Testis (tissue), 2 donors: ENCODE results near the gene CABP4.

Experiments
- POLR2A ChIP-seq: fragments of 450-650 bp; IDR thresholded peaks from one replicate; pipeline ENCODE4 v1.6.1; 2017; ENCODE audit warnings: antibody characterized with exemption, mild to moderate bottlenecking, moderate library complexity
- TF ChIP-seq, protein P1 (sequence below), 3 experiments: fragments of 450-650 bp in 2 of 3; fragments of 200-600 bp in 1 of 3; sonication (generic) in 1 of 3; IDR thresholded peaks; one replicate each; pipeline ENCODE4 v1.5.1; 2016 to 2019; ENCODE audit warnings: antibody characterized with exemption in 3 of 3, mild to moderate bottlenecking in 2 of 3, moderate library complexity in 1 of 3

DNA sequence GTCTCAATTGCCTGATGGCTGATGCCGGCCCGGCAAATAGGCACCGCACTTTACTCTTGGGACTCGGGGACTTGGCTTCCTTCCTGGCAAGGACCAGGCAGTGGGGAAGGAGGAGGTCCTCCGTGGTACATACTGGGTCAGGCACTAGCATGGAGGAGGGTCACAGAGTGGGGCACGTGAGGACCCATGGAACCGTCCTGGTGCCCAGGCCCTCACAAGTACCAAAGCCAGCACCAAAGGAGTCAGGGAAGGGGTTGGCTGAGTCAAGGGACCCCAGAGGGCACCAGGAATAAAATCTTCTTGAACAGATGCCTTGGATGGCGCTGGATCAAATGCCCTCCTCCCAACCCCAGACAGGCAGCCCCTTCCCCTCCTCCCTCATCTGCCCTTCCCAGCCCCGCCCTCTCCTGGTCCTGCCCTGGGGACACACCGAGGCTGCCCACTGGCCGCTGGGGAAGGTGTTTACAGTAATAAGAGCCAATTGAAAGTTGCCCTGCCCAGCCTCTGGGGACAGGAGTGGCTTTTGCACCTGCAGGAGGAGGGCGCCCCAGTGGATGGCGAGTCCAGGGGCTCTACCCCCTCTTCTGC is 45.3 kb upstream of the CABP4 start:
- TF ChIP-seq, protein P1, sequence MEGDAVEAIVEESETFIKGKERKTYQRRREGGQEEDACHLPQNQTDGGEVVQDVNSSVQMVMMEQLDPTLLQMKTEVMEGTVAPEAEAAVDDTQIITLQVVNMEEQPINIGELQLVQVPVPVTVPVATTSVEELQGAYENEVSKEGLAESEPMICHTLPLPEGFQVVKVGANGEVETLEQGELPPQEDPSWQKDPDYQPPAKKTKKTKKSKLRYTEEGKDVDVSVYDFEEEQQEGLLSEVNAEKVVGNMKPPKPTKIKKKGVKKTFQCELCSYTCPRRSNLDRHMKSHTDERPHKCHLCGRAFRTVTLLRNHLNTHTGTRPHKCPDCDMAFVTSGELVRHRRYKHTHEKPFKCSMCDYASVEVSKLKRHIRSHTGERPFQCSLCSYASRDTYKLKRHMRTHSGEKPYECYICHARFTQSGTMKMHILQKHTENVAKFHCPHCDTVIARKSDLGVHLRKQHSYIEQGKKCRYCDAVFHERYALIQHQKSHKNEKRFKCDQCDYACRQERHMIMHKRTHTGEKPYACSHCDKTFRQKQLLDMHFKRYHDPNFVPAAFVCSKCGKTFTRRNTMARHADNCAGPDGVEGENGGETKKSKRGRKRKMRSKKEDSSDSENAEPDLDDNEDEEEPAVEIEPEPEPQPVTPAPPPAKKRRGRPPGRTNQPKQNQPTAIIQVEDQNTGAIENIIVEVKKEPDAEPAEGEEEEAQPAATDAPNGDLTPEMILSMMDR (IDR thresholded peaks at IDR 0.05) = no peak
- TF ChIP-seq POLR2A = no peak
